ENCODE data around the gene PDXDC1. TPM values are rescaled to one million over a fixed set of nuclear protein-coding genes. Genes with fewer than 3 reads are reported as not detected.
"Not testable (repeated sequence)": the region's sequence is repeated elsewhere in the genome, so short reads cannot be mapped to it uniquely, and the experiment has no call there.

PDXDC1 gene
- total and polyA plus RNA-seq, 2 donors (not counting 1 experiment from before 2014, with no cell fraction given) = 48.1 to 103 TPM

- H3K79me2 ChIP-seq (ENCODE audit: control insufficient read depth, insufficient read depth, low read length); H3K27me3 Mint-ChIP-seq; H3K9ac ChIP-seq (ENCODE audit: low read length); H3K4me1 Mint-ChIP-seq; POLR2A ChIA-PET; H3K4me1 ChIP-seq (ENCODE audit: control insufficient read depth in 2 of 2, insufficient read depth in 2 of 2, low read length in 2 of 2); H3K4me3 Mint-ChIP-seq; H3K27ac ChIP-seq (ENCODE audit: low read length in 2 of 2); H3K27ac Mint-ChIP-seq; H3K4me2 ChIP-seq (replicated peaks; ENCODE audit: low read depth, low read length, poor library complexity, severe bottlenecking); ATAC-seq (ENCODE audit: low read depth); H3K36me3 ChIP-seq (replicated peaks in 1 of 2; ENCODE audit: control extremely low read depth in 1 of 2, control insufficient read depth in 1 of 2, extremely low read depth in 1 of 2, insufficient read depth in 2 of 2, low read length in 1 of 2); intact Hi-C loops (cut with micrococcal nuclease); H4K20me1 ChIP-seq (ENCODE audit: control insufficient read depth, insufficient read depth, low read length, poor library complexity, severe bottlenecking); H3K9me3 ChIP-seq (ENCODE audit: control extremely low read depth in 1 of 3, control insufficient read depth in 2 of 3, insufficient read depth in 1 of 3, low read length in 2 of 3); H2AFZ ChIP-seq (ENCODE audit: insufficient read depth, low read depth, low read length, poor library complexity, severe bottlenecking); DNase-seq; H3K4me3 ChIP-seq (ENCODE audit: control extremely low read depth in 1 of 5, extremely low read depth in 1 of 5, insufficient read depth in 1 of 5, low read depth in 2 of 5, low read length in 4 of 5); H3K27me3 ChIP-seq (replicated peaks in 1 of 4; ENCODE audit: control extremely low read depth in 1 of 4, control insufficient read depth in 3 of 4, insufficient read depth in 4 of 4, low read length in 3 of 4); H3K9me3 Mint-ChIP-seq (ENCODE audit: insufficient read depth); CTCF ChIA-PET: not testable (repeated sequence)
- WGBS (ENCODE audit: insufficient coverage) = no CpG with 5 or more reads among the region's 9 CpGs
Measured at GRCh38 chr16:14937994-14938393, 36.8 kb upstream of the PDXDC1 start.

- WGBS (ENCODE audit: insufficient coverage) = no CpG with 5 or more reads among the region's 3 CpGs
- H3K27ac ChIP-seq (ENCODE audit: low read length in 2 of 2); H3K4me1 Mint-ChIP-seq; POLR2A ChIA-PET; H3K27me3 ChIP-seq (replicated peaks in 1 of 4; ENCODE audit: control extremely low read depth in 1 of 4, control insufficient read depth in 3 of 4, insufficient read depth in 4 of 4, low read length in 3 of 4); H3K27me3 Mint-ChIP-seq; H3K4me1 ChIP-seq (ENCODE audit: control insufficient read depth in 2 of 2, insufficient read depth in 2 of 2, low read length in 2 of 2); H3K9ac ChIP-seq (ENCODE audit: low read length); H3K79me2 ChIP-seq (ENCODE audit: control insufficient read depth, insufficient read depth, low read length); H3K4me2 ChIP-seq (replicated peaks; ENCODE audit: low read depth, low read length, poor library complexity, severe bottlenecking); H3K9me3 ChIP-seq (ENCODE audit: control extremely low read depth in 1 of 3, control insufficient read depth in 2 of 3, insufficient read depth in 1 of 3, low read length in 2 of 3); H3K27ac Mint-ChIP-seq; DNase-seq; intact Hi-C loops (cut with micrococcal nuclease); CTCF ChIA-PET; H4K20me1 ChIP-seq (ENCODE audit: control insufficient read depth, insufficient read depth, low read length, poor library complexity, severe bottlenecking); H3K36me3 ChIP-seq (replicated peaks in 1 of 2; ENCODE audit: control extremely low read depth in 1 of 2, control insufficient read depth in 1 of 2, extremely low read depth in 1 of 2, insufficient read depth in 2 of 2, low read length in 1 of 2); H2AFZ ChIP-seq (ENCODE audit: insufficient read depth, low read depth, low read length, poor library complexity, severe bottlenecking); H3K4me3 ChIP-seq (ENCODE audit: control extremely low read depth in 1 of 5, extremely low read depth in 1 of 5, insufficient read depth in 1 of 5, low read depth in 2 of 5, low read length in 4 of 5); H3K9me3 Mint-ChIP-seq (ENCODE audit: insufficient read depth); ATAC-seq (ENCODE audit: low read depth); H3K4me3 Mint-ChIP-seq: not testable (repeated sequence)
Measured at GRCh38 chr16:14942686-14943085, 32.1 kb upstream of the PDXDC1 start.

Measured in B cell (primary cell).